DMS 273 (cell line): Measurements from ENCODE around the gene TTPAL.
"Not testable (repeated sequence)": the region's sequence is repeated elsewhere in the genome, so short reads cannot be mapped to it uniquely, and the experiment has no call there.

Source experiments
- DNase-seq: peaks from one replicate; lab custom pipeline; 2025; ENCODE audit not compliant: unreplicated experiment; lab: John Stamatoyannopoulos, UW

The TTPAL gene

GRCh38 chr20:44467289-44467883 lies 8.3 kb upstream of the TTPAL start:
- DNase-seq: peak; percentile 15

GRCh38 chr20:44468044-44468782 lies 7.5 kb upstream of the TTPAL start:
- no peak for DNase-seq

- no peak for DNase-seq
Observed at GRCh38 chr20:44470327-44470726, 5.3 kb upstream of the TTPAL start.

- peak; percentile 45 for DNase-seq
Observed at GRCh38 chr20:44471481-44471882, 4.2 kb upstream of the TTPAL start.

- DNase-seq: not testable (repeated sequence)
Observed at GRCh38 chr20:44472283-44472682, 3.4 kb upstream of the TTPAL start.

GRCh38 chr20:44475372-44475693 lies 341 bp upstream of the TTPAL start:
- no peak for DNase-seq

GRCh38 chr20:44477151-44477550 lies 1.5 kb downstream of the TTPAL start:
- no peak for DNase-seq

- DNase-seq: no peak
Observed at GRCh38 chr20:44478206-44478605, 2.5 kb downstream of the TTPAL start.

GRCh38 chr20:44479643-44480042 lies 4.0 kb downstream of the TTPAL start:
- no peak for DNase-seq

GRCh38 chr20:44480097-44480496 lies 4.4 kb downstream of the TTPAL start:
- DNase-seq: no peak

- no peak for DNase-seq
Observed at GRCh38 chr20:44481719-44482416, 6.2 kb downstream of the TTPAL start.

- no peak for DNase-seq
Observed at GRCh38 chr20:44483112-44483511, 7.4 kb downstream of the TTPAL start.

GRCh38 chr20:44485078-44485829 lies 9.6 kb downstream of the TTPAL start:
- no peak for DNase-seq

- DNase-seq: no peak
Observed at GRCh38 chr20:44485830-44486198, 10.1 kb downstream of the TTPAL start.

- DNase-seq: no peak
Observed at GRCh38 chr20:44488551-44488950, 12.9 kb downstream of the TTPAL start.

GRCh38 chr20:44489223-44489622 lies 13.5 kb downstream of the TTPAL start:
- no peak for DNase-seq

GRCh38 chr20:44489931-44490330 lies 14.3 kb downstream of the TTPAL start:
- no peak for DNase-seq

- DNase-seq: no peak
Observed at GRCh38 chr20:44491635-44492395, 16.1 kb downstream of the TTPAL start.

GRCh38 chr20:44494266-44494665 lies 18.6 kb downstream of the TTPAL start:
- no peak for DNase-seq

- no peak for DNase-seq
Observed at GRCh38 chr20:44494681-44495080, 19.0 kb downstream of the TTPAL start.

- no peak for DNase-seq
Observed at GRCh38 chr20:44495257-44495656, 19.6 kb downstream of the TTPAL start.
